Bronchial epithelial cell (primary cell): ENCODE measurements around the gene DUSP22. TPM values are rescaled to one million over a fixed set of nuclear protein-coding genes. Genes with fewer than 3 reads are reported as not detected.

ENCODE experiments used
- DNase-seq: peaks from one replicate; pipeline ENCODE4 v3.0.0-alpha.2; 2010; ENCODE audit warnings: low read depth
- FAIRE-seq: peaks from 2 replicates; lab custom pipeline; 2011; peaks lifted over from hg19 to GRCh38; lab: Jason Lieb, UNC
- H3K27me3 ChIP-seq: 2 replicates; pipeline ENCODE4 v1.5.1; 2011; ENCODE audit warnings: low read length; ENCODE audit not compliant: control insufficient read depth, insufficient read depth
- H3K36me3 ChIP-seq: 2 replicates; pipeline ENCODE4 v1.5.1; 2011; ENCODE audit warnings: low read length; ENCODE audit not compliant: control insufficient read depth, insufficient read depth
- H3K4me3 ChIP-seq: 2 replicates; pipeline ENCODE4 v1.5.1; 2011; ENCODE audit warnings: mild to moderate bottlenecking, low read depth, low read length, control low read depth
- total RNA-seq: library from RNA; depleted of rRNA; stranded (reverse); fragments of >200 nt; gene quantifications from 2 replicates; pipeline ENCODE4 v1.2.1, GENCODE V29; 2014
- TF ChIP-seq, protein P1 (sequence below): IDR thresholded peaks from 2 replicates; pipeline ENCODE4 v1.5.1; 2011; ENCODE audit warnings: mild to moderate bottlenecking, moderate library complexity, low read length, control low read depth, inconsistent platforms; ENCODE audit not compliant: insufficient read depth, severe bottlenecking

Gene DUSP22
- total RNA-seq, 1 donor from 2014 or later: 33.7 TPM

- no peak overlapping the region for H3K4me3 ChIP-seq
- peaks cover 4% of the 10 kb centered on the region for H3K36me3 ChIP-seq
- no peak for FAIRE-seq
- TF ChIP-seq, protein P1, sequence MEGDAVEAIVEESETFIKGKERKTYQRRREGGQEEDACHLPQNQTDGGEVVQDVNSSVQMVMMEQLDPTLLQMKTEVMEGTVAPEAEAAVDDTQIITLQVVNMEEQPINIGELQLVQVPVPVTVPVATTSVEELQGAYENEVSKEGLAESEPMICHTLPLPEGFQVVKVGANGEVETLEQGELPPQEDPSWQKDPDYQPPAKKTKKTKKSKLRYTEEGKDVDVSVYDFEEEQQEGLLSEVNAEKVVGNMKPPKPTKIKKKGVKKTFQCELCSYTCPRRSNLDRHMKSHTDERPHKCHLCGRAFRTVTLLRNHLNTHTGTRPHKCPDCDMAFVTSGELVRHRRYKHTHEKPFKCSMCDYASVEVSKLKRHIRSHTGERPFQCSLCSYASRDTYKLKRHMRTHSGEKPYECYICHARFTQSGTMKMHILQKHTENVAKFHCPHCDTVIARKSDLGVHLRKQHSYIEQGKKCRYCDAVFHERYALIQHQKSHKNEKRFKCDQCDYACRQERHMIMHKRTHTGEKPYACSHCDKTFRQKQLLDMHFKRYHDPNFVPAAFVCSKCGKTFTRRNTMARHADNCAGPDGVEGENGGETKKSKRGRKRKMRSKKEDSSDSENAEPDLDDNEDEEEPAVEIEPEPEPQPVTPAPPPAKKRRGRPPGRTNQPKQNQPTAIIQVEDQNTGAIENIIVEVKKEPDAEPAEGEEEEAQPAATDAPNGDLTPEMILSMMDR: no peak
- no peaks in the 10 kb centered on the region for H3K27me3 ChIP-seq
- no peak for DNase-seq
Observed at GRCh38 chr6:338815-339262, 46.6 kb downstream of the DUSP22 start.

DNA sequence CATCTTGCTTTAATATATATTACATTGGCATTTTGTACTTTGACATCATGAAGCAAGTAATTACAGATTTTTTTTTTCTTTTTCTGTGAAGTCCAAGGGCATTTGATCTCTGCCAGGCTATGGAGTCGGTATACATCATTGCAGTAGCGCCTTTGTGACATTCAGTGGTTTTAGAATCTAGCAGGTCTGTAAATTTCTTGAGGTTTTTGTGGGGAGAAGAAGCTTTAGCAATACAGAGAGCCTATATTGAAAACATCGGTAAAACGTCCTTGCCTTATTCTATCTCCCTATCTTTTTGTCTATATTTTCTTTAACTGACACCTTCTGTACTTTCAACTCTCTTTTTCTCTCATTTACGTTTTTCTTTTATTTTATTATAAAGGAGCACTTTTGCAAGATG lies 47.2 kb downstream of the DUSP22 start:
- FAIRE-seq: no peak
- peaks cover 4% of the 10 kb centered on the region for H3K36me3 ChIP-seq
- DNase-seq: no peak
- H3K4me3 ChIP-seq: no peak overlapping the region
- TF ChIP-seq, protein P1: no peak
- no peaks in the 10 kb centered on the region for H3K27me3 ChIP-seq

- Histone ChIP-seq H3K4me3 (no peak overlapping the region), H3K27me3 (no peaks in the 10 kb centered on the region), H3K36me3 (peaks cover 4% of the 10 kb centered on the region)
- DNase-seq (no peak), FAIRE-seq (no peak)
- TF ChIP-seq, protein P1: no peak
Observed at GRCh38 chr6:340186-340955, 48.1 kb downstream of the DUSP22 start.

DNA sequence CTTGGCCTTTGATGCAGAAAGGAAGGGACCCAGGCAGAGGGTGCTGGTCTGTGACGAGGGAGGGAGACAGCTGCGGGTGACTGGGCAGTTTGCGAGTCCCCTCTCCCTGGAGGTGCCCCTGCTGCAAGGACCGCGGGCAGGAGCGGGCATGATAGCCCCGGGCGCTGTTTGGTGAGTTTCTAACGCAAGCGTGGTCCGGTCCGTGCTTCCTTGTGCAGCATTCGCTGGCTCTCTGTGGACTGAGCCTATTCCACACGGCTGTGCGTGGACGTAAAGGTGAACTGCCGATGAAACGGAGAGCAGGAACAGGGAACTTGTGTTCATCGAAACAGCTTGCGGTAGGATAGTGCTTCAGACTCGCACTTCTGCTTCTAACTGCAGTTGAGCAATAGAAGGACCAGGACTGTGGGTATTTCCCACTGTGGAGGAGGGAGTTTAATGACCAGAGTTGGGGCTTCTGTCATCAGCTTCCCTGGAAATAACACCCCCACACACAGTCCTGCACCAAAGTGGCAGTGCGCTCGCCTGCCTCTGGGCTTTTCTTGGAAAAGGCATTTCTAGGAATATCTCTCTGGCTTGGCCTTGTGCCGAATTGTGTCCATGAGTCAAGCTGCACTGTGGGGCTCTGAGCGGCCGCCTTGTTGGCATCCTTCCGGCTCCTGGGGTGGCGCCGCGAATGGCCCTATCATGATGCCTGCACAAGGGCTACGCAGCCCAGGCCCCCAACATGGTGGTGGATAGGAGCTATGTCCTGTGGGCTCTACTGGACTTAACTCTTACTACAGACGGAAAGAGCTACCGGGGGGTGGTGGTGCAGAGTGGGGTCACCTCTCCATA lies 48.9 kb downstream of the DUSP22 start:
- DNase-seq: no peak
- TF ChIP-seq, protein P1: no peak
- Histone ChIP-seq H3K36me3 (peaks cover 4% of the 10 kb centered on the region), H3K27me3 (no peaks in the 10 kb centered on the region), H3K4me3 (no peak overlapping the region)
- no peak for FAIRE-seq

DNA sequence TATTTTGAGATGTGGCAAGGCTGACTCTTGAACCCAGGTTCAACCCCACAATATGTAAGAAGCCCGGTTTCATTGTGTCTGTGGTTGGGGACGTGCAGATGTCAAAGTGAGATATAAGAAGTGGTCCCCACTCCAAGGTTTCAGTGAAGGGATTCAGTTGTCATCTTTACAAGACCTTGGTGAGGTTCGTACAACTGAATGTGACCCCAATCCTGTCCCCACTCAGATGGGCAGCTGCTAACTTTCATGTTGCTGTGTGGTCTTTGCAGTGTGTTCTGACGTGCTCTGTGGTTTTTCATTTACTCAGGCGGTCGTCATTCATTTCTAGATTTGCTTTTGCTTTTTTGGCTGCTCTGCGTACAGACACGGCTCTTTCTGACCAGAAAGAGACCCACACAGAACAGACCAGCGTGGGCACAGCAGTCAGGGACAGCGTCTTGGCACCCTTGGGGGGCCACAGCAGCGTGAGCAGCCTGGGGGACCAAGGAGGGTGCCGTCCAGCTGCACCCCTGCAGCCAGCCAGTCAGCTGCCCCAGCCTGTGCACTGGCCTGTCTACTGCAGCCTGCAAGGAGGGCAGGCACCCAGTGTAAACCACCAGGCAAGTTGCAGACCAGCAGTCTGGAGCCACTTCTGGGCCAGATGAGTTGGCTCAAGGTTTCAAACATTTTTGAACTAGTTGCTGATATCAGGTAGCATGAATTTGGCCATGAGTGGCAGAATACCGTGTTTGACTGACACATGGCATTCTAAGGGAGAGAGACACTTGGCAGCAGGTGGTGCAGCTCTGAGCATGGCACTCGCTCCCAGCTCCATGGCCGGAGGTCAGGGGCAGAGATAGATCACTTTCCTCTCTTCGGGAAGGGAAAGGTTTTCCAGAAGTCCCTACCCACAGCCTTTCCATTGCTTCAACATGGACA lies 49.9 kb downstream of the DUSP22 start:
- Histone ChIP-seq H3K4me3 (no peak overlapping the region), H3K27me3 (no peaks in the 10 kb centered on the region), H3K36me3 (peaks cover 4% of the 10 kb centered on the region)
- TF ChIP-seq, protein P1: no peak
- DNase-seq (no peak), FAIRE-seq (no peak)
